HG03342 (cell line): ENCODE measurements around the gene ARID1B.

Experiments
- ATAC-seq: cut with Tn5 transposase; IDR thresholded peaks from one replicate; pipeline ENCODE4 v1.9.1; 2021; ENCODE audit warnings: mild to moderate bottlenecking, moderate library complexity; ENCODE audit not compliant: unreplicated experiment

ARID1B gene

GRCh38 chr6:156954816-156955215, 177.6 kb downstream of the ARID1B start:
- ATAC-seq, result no peak

- ATAC-seq, result no peak
Measured at GRCh38 chr6:156955494-156956183, 178.5 kb downstream of the ARID1B start.

DNA sequence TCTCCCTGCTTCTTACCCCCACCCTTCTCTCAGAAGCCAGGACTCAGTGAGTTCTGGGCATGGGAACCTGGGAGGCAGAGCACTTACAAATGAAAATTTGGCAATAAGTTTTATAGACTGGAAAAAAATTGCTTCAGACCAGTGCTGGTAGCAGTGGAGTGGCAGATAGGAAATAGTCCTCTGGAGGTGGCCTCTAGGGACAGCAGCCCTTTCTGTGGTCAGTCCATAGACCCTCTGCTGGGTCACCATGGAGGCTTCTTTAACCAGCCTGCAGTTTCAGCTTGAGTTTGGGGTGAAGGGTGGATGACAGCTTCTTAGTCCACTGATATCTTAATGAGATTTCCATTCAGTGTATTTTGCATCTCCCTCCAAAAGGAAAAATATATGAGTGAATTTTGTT, 179.1 kb downstream of the ARID1B start:
- no peak for ATAC-seq

DNA sequence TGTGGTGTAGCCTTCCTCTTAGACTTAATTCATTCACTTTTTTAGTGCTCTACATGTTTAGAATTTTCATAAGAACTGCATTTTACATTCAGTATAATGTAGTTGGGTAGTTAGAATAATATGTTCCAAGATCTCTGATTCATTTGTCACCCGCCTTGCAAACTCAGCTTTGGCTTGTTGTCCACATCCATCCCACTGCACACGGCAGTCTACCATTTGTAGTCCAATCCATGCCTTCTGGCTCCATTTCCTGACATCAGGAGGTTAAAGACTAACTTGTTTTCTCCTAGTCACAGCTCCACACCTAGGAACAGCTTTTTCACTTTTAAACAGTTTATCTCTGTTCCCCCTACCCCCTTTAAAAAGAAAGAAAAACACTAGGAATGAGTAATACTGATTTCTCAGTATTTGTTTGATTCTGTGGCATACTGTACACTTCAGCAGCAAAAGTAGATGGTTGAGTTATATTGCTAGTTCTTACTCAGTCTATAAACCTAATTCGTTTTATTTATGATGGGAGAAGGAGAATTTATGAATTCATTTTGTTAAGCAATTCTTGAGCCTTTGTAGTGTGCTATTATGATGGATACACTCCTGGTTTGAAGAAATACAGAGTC, 180.9 kb downstream of the ARID1B start:
- ATAC-seq, result peak; percentile 56

DNA sequence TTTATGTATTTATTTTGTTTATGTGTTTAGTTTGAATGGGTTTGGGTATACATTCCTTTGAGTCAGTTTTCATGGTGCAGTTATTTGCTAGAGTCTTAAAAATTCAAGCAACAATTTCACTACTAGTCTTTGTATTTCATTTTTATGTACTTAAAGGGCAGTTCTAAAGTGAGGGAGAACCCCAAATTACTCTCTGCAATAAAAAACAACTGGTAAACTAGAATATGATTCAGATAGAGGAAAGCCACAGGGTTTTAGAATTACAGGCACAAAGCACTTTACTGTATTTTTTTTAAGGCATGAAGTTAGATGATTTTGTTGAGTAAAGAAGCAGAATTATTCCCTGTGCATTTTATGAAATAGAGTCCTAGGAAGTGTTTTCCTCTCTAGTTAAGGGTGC, 183.3 kb downstream of the ARID1B start:
- no peak for ATAC-seq

DNA sequence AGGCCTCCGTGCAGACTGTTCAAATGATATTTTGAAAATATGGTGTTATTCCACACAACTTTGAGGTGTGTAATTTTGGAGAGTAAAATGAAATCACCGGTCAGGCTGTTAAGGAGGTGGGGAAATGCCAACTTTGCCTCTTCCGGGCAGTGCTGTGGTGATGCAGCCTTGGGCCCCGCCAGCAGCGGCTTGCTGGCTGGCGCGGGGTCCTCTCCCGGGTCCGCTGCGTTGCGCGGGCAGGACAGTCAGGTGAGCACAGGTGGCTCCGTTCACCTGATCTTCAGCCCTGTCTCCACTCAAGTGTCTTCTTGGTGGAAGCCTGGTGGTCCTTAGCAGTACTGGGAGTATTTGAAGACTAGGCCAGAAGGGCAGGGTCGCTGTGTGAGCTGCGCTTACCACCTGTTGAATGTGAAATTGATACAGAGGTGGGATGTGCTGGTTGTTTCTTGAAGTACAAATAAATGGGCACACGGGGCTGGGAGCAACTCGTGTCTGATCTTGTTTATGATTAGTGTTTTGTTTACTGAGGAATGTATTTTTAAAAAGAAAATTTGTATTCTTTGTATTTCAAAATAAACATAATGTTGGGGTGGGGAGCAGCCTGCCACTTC, 184.2 kb downstream of the ARID1B start:
- ATAC-seq, result no peak

DNA sequence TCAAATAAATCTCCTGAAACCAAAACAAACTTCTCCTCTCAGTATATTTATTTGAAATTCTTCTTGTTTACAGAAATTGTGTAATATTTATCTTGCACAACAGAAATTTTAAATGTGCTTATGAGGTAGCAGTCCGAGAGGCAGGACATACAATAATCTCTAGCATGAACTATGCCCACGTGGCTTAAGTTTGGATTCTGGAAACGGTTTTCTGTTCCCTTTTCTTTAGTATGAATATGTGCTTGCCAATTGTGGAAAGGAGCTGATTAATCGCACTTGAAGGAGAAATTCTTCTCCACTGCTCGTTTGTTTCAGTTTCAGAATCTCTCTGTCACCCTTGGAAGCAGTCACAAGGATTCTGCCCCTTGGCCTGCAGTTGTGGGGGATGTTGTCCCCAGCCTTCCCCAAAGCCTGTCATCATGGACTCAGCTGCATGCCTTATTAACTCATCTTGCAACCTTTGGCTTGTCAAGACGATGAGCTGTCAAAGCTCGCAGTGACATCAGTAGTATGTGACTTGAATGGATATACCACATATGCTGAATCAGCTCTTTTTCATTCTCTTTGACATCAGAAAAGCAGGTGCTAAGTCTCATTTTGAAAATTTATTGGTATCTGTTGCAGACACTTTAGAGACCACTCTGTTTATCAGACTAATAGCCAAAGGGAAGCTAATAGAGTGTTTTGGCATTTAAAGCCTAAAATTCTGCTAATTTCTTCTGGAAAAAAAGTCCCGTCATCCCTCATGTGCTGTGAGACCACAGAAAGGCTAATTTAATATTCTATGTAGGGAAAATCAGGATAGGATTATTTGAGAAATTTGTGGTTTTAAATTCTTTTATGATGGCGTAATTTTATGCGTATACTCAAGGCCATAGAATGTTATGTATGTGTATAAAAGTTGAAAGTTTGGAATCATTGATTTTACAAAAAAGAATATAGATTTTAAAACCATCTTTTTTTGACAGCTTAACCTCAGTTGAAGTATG, 186.8 kb downstream of the ARID1B start:
- ATAC-seq, result no peak

- ATAC-seq, result no peak
Measured at GRCh38 chr6:156967852-156968251, 190.7 kb downstream of the ARID1B start.

- ATAC-seq, result no peak
Measured at GRCh38 chr6:156969233-156969632, 192.1 kb downstream of the ARID1B start.

DNA sequence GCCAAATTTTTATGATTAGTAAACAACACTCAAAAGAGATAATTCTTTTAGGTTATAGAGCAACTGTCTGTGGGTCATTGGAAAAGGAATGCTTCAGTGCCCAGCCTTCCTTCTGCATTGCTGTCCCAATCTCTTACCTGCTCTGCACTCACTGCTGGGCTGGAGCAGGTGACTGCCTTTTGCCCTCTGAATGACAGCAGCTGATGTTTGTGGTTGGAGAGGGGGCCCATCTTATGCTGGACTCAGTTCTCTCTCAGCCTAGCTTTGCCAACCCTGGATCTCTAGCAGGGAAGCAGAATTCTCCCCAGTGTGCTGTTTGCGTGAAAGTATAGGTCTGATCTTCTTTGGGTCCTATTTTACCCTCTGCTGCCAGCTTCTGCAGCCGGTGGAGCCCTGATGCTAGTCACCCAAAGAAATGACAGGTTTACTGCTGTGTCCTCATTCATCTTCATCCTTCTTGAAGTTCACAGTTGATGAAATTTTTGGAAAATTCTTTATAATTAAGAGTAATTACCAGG, 193.5 kb downstream of the ARID1B start:
- no peak for ATAC-seq

DNA sequence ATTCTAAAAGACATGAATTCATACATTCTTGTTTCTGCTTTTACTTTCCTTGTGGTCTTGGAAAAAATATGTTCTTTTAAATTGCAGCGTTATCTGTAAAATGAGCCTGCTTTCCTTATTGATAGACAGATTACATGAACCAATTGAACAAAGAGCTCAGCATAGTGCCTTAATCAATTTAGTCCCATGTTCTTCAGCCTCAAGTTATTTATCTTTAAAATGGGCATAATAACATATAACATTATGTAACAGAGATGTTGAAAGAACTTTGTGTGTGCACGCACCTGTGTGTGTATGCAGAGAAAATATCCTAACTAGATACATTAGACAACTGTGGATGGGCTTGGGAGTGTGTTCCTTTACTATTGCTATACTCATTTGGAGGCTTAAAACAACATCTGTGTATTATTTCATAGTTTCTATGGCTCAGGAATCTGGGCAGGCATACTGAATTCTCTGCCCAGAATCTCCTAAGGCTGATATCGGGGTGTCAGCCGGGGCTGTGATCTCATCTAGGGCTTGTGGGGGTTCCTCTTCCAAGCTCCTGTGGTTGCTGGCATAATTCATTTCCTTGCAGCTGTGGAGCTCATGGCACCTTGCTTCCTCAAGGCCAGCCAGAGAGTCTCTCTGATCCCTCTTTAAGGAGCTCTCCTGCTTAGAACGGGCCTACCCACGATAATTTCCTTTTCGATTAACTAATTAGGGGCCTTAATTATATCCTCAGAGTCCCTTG, 194.1 kb downstream of the ARID1B start:
- ATAC-seq, result no peak

GRCh38 chr6:156972145-156972544, 195.0 kb downstream of the ARID1B start:
- ATAC-seq, result no peak

DNA sequence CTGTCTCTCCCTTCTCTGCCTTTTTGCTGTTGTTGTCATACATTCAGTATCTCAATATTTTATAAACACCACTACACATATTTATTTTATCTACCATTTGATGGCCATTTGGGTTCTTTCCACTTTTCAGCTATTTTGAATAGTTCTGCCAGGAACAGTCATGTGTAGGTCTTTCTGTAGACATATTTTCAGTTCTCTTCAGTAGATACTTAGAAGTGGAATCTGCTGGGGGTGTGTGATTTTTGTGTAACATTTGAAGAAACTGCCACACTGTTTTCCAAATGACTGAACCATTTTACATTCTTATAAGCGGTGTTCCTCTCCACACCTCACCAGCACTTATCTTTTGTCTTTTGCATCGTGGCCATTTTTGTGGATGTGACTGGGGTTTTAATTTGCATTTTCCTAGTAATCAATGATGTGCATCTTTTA, 197.7 kb downstream of the ARID1B start:
- no peak for ATAC-seq

- no peak for ATAC-seq
Measured at GRCh38 chr6:156975414-156975813, 198.2 kb downstream of the ARID1B start.

DNA sequence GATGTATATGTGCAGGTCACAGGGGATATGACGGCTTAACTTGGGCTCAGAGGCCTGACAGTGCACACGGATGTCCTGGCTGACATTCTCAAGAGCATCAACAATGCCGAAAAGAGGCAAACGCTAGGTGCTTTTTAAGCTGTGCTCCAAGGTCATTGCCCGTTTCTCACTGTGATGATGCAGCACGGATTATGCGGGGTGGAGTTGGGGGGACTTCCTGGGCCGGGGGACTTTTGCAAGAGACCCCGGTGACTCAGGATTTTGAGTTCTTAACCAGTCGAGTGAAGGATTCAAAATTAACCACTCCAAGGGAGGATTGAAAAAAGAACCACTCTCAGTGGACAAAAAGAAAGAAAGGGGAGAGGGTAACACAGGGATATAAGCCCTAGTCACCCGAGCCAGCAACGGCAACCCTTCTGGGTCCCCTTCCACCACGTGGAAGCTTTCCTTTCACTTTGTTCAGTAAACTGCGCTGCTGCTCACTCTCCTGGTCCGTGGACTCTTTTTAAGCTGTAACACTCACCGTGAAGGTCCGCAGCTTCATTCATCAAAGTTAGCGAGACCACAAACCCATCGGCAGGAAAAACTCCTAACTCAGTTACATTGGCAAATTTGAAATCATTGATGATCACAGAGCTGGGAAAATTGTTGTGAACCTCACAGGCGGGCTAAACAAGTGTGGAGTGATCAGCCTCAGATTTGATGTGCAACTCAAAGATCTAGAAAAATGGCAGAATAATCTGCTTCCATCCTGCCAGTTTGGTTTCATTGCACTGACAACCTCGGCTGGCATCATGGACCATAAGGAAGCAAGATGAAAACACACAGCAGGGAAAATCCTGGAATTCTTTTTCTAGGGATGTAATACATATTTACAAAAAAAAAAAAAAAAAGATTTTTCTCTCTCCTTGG, 199.3 kb downstream of the ARID1B start:
- ATAC-seq, result no peak

- ATAC-seq, result no peak
Measured at GRCh38 chr6:156977527-156978291, 200.5 kb downstream of the ARID1B start.

DNA sequence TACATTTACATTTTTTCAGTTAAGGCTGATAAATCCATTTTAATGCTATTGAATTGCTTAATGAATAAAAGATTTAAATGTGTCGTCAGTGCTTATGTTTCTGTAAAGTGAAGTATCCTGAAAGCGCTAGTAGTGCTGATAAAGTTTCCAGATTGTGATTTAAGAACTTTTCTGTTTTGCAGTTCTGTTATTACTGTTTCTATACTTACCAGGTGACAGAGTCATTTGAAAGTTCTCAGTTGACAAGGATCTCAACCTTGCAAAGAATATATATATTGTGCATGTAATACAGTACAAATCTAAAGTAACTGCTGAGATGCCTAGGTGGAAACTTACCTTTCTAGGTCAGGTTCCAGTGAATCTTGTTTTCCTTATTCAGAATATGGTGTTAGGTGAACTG, 201.8 kb downstream of the ARID1B start:
- peak; percentile 45 for ATAC-seq

GRCh38 chr6:156980515-156980914, 203.3 kb downstream of the ARID1B start:
- no peak for ATAC-seq
